ENCODE results near the gene JMJD6. TPM values are rescaled to one million over a fixed set of nuclear protein-coding genes. Genes with fewer than 3 reads are reported as not detected.
"Not testable (repeated sequence)": the region's sequence is repeated elsewhere in the genome, so short reads cannot be mapped to it uniquely, and the experiment has no call there.

Gene JMJD6
- total RNA-seq, 4 donors from 2014 or later: 21.5 to 42.6 (median 38.8) TPM

DNA sequence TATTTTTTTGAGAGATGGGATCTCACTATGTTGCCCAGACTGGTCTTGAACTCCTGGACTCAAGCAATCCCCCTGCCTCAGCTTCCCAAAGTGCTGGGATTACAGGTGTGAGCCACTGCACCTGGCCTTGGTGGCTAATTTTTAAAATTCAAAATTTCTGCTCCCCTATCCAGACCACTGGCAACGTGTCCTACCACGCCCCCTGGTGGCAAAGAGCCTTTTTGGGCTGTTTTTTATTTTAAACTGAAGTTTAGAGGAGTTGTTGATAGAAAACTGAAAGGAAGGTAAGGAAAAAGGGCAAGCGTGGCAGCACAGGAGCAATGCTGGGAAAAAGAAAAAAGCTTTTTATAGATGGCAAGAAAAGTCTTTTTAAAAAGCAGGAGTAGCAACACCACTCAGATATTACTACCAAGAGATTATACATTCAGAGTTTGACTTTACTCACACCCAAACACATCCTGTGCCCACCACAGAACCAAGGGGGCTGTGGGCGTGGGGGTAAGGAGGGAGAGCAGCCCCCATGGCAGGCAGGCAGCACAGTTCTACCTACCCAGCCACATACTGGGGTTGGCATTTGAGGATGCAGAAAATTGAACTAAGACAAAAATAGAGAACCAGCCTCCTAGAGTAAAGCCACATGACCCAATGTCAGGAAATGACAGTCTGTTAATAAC, 11.4 kb downstream of the JMJD6 start:
- peaks cover 0 to 36% (median 9%) of the 10 kb centered on the region in 4 donors for H3K4me1 ChIP-seq
- H3K9me3 ChIP-seq: no peaks in the 10 kb centered on the region
- no peaks in the 10 kb centered on the region for H3K27me3 ChIP-seq
- DNase-seq: peak; percentile 58 to 87 (median 77)
- H3K36me3 ChIP-seq: peaks cover 0 to 65% (median 0%) of the 10 kb centered on the region in 3 donors
- peak overlapping the region in 3 of 4 donors; percentile 8 to 47 (median 46) for H3K27ac ChIP-seq
- H3K4me3 ChIP-seq: no peak overlapping the region
- TF ChIP-seq POLR2A (IDR thresholded peaks at IDR 0.05): no peak
- peak; percentile 69 to 83 (median 72) for TF ChIP-seq CTCF (IDR thresholded peaks at IDR 0.05)

DNA sequence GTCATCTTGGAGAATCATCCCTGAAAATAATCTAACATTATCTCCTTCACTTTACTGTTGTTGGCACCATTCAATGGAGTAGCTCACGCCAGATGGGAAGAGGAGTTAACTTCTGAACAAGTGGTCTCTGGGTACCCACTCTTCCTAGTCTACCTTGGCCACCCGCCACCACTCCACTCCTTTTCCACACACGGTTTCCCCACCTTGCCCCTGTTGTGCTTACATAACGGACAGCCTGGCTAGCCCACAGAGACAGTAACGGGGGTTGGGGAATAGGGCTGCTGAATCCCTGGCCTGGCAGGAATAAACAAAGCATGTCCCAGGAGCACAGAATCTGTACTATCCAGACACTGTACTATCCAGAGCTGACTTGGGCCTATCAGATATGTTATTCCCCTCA, 12.1 kb downstream of the JMJD6 start:
- TF ChIP-seq CTCF (IDR thresholded peaks at IDR 0.05) (no peak), POLR2A (IDR thresholded peaks at IDR 0.05) (no peak)
- peaks cover 0 to 36% (median 9%) of the 10 kb centered on the region in 4 donors for H3K4me1 ChIP-seq
- H3K27ac ChIP-seq: peak overlapping the region in 2 of 4 donors; percentile 8 to 47
- peaks cover 0 to 59% (median 0%) of the 10 kb centered on the region in 3 donors for H3K36me3 ChIP-seq
- H3K9me3 ChIP-seq: no peaks in the 10 kb centered on the region
- H3K27me3 ChIP-seq: no peaks in the 10 kb centered on the region
- peak in 1 of 3 donors; percentile 15 for DNase-seq
- no peak overlapping the region for H3K4me3 ChIP-seq

GRCh38 chr17:76713765-76714164, 12.6 kb downstream of the JMJD6 start:
- Histone ChIP-seq H3K4me3 (no peak overlapping the region), H3K36me3 (peaks cover 0 to 54% (median 0%) of the 10 kb centered on the region in 3 donors), H3K9me3 (no peaks in the 10 kb centered on the region), H3K27ac (no peak overlapping the region), H3K4me1 (peaks cover 0 to 38% (median 9%) of the 10 kb centered on the region in 4 donors), H3K27me3 (no peaks in the 10 kb centered on the region)
- DNase-seq: peak in 1 of 3 donors; percentile 30
- TF ChIP-seq POLR2A (IDR thresholded peaks at IDR 0.05) (no peak), CTCF (IDR thresholded peaks at IDR 0.05) (no peak)

DNA sequence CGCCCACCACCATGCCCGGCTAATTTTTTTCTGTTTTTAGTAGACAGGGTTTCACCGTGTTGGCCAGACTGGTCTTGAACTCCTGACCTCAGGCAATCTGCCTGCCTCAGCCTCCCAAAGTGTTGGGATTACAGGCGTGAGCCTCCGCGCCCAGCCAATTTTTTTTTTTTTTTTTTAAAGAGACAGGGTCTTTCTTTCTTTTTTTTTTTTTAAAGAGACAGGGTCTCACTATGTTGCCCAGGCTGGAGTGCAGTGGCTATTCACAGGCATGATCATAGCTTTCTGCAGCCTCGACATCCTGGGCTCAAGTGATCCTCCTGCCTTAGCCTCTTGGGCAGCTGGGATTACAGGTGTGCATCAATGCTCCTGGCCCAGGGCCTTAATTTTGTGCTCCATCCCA, 14.1 kb downstream of the JMJD6 start:
- peaks cover 0 to 39% (median 0%) of the 10 kb centered on the region in 3 donors for H3K36me3 ChIP-seq
- not testable (repeated sequence) for DNase-seq, H3K4me3 ChIP-seq, H3K27me3 ChIP-seq, H3K9me3 ChIP-seq, H3K27ac ChIP-seq
- peaks cover 0 to 47% (median 9%) of the 10 kb centered on the region in 4 donors for H3K4me1 ChIP-seq

GRCh38 chr17:76710863-76711611, 15.4 kb downstream of the JMJD6 start, which contains the start of gene MXRA7:
Gene MXRA7 (minus strand): TSS chr17:76710965. CDS start chr17:76710946, 19 bp downstream.
- peaks cover 0 to 26% (median 0%) of the 10 kb centered on the region in 3 donors for H3K36me3 ChIP-seq
- peak within 1 kb of the TSS; percentile 72 to 89 (median 80) for H3K27ac ChIP-seq
- no peaks in the 10 kb centered on the region for H3K9me3 ChIP-seq
- TF ChIP-seq POLR2A (IDR thresholded peaks at IDR 0.05): no peak
- H3K4me3 ChIP-seq: peak within 1 kb of the TSS; percentile 49 to 78 (median 62)
- peaks cover 0 to 36% (median 9%) of the 10 kb centered on the region in 4 donors for H3K4me1 ChIP-seq
- peak; percentile 52 to 76 (median 75) for DNase-seq
- H3K27me3 ChIP-seq: no peaks in the 10 kb centered on the region

- peaks cover 0 to 18% (median 0%) of the 10 kb centered on the region in 3 donors for H3K36me3 ChIP-seq
- H3K27me3 ChIP-seq, H3K9me3 ChIP-seq, DNase-seq: not testable (repeated sequence)
- peaks cover 0 to 27% (median 6%) of the 10 kb centered on the region in 4 donors for H3K4me1 ChIP-seq
- H3K4me3 ChIP-seq: peak overlapping the region; percentile 49 to 78 (median 62)
- H3K27ac ChIP-seq: peak overlapping the region; percentile 72 to 89 (median 80)
Measured at GRCh38 chr17:76709951-76710862, 16.2 kb downstream of the JMJD6 start.

All from Peyer's patch (tissue), 4 donors.